Stimulated activated CD8-positive, alpha-beta memory T cell treated with anti-CD3 and anti-CD28 coated beads, Interleukin-2, amount 100 ng/mL, for 48 hours (primary cell): ENCODE data around the gene DIPK1A.

ENCODE experiments used
- DNase-seq, 2 donors: peaks; one replicate each; pipeline ENCODE4 v3.0.0-alpha.2; 2020; ENCODE audit warnings: low read depth in 2 of 2

The DIPK1A gene

DNA sequence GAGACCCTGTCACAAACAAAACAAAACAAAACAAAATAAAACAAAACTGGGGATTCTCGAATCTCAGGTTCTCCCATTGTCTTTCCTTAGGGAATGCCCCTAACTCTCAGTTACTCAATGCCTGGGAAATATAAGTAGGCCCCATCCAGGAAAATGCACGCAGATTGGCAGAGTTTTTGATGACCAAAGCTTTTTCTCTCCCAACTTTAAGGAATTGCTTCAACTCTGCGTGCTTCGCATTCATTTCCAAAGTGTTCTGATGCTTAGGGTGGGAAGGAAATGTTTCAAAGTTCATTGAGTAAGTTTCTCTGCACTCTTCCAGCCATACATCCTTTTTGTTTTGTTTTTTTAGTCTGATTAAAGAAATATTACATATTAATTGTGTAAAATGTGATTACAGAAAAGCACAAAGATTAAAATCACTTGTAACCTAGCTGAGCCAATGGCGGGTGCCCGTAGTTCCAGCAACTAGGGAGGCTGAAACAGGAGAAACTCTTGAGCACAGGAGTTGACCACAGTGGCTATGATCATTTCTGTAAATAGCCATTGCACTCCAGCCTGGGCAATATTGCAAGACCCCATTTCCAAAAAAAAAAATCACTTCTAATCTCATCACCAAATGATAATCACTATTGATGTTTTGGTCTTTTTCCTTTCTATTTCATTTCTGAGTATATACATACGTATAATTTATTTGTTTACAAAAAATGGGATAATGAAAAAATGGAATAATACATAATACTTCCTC is 157.9 kb downstream of the DIPK1A start:
- no peak for DNase-seq

GRCh38 chr1:92797961-92798360 is 163.3 kb downstream of the DIPK1A start:
- no peak for DNase-seq

GRCh38 chr1:92797297-92797696 is 164.0 kb downstream of the DIPK1A start:
- DNase-seq = no peak

GRCh38 chr1:92795166-92795565 is 166.1 kb downstream of the DIPK1A start:
- DNase-seq = no peak

- no peak for DNase-seq
Measured at GRCh38 chr1:92792340-92792782, 168.9 kb downstream of the DIPK1A start.
